ENCODE results near the gene TAOK1.

- TF ChIP-seq EZH2phosphoT487 (IDR thresholded peaks at IDR 0.05; ENCODE audit: borderline replicate concordance, low read length) (no peak), CTCF (IDR thresholded peaks at IDR 0.05; ENCODE audit: low read depth, low read length, poor library complexity, severe bottlenecking) (no peak)
Observed at GRCh38 chr17:29562615-29563014, 172.5 kb downstream of the TAOK1 start.
